IMR-90 (cell line): ENCODE results near the gene SPARC.

Experiments
- TF ChIP-seq, protein P1 (sequence below): fragments of 150-350 bp; IDR thresholded peaks from 2 replicates; pipeline ENCODE4 v1.6.1; 2016; ENCODE audit warnings: low read depth, mild to moderate bottlenecking, low read length, moderate library complexity, borderline replicate concordance
- TF ChIP-seq, protein P2 (sequence below): conservative IDR thresholded peaks from 2 replicates; pipeline ENCODE4 v1.5.1; 2012; ENCODE audit warnings: mild to moderate bottlenecking, low read depth, low read length, improper control_type of control experiment

DNA sequence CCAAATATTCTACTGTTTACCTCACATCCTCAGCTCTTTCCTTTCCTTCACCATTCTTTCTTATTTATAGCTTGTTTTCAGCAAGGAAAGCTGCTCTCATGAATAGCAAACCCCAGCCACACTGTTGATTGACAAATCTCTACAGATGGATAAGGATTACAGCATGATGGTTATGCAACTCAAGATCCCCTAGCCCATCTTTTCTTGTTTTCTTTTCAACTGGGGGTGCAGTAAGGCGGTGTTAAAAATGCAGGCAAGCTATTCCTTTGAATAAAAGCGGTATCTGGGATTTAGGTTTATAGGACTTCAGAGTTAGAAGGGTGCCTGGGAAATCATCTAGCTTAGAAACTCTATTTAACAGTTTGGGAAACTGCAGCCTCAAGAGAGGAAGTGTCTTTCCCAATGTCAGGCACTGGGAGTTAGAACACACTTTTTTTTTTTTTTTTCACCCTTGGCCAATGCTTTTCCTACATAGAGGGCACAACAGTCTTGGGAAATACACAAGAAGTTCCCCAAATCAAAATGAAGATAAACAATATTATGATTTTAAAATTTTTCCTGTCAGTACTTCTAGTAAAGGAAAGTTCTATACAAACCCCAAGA lies 2.6 kb downstream of the SPARC start:
- TF ChIP-seq, protein P1, sequence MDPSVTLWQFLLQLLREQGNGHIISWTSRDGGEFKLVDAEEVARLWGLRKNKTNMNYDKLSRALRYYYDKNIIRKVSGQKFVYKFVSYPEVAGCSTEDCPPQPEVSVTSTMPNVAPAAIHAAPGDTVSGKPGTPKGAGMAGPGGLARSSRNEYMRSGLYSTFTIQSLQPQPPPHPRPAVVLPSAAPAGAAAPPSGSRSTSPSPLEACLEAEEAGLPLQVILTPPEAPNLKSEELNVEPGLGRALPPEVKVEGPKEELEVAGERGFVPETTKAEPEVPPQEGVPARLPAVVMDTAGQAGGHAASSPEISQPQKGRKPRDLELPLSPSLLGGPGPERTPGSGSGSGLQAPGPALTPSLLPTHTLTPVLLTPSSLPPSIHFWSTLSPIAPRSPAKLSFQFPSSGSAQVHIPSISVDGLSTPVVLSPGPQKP: no peak
- TF ChIP-seq, protein P2, sequence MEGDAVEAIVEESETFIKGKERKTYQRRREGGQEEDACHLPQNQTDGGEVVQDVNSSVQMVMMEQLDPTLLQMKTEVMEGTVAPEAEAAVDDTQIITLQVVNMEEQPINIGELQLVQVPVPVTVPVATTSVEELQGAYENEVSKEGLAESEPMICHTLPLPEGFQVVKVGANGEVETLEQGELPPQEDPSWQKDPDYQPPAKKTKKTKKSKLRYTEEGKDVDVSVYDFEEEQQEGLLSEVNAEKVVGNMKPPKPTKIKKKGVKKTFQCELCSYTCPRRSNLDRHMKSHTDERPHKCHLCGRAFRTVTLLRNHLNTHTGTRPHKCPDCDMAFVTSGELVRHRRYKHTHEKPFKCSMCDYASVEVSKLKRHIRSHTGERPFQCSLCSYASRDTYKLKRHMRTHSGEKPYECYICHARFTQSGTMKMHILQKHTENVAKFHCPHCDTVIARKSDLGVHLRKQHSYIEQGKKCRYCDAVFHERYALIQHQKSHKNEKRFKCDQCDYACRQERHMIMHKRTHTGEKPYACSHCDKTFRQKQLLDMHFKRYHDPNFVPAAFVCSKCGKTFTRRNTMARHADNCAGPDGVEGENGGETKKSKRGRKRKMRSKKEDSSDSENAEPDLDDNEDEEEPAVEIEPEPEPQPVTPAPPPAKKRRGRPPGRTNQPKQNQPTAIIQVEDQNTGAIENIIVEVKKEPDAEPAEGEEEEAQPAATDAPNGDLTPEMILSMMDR: no peak
